Muscle of leg (tissue), 11 donors: ENCODE results near the gene LRP1-AS. TPM values are rescaled to one million over a fixed set of nuclear protein-coding genes. Genes with fewer than 3 reads are reported as not detected.

Source experiments
- DNase-seq: peaks from one replicate; pipeline ENCODE4 v3.0.0; 2013
- H3K27ac ChIP-seq: one replicate; pipeline ENCODE4 v1.5.1; 2013; ENCODE audit warnings: mild to moderate bottlenecking, low read length, control low read depth
- H3K27me3 ChIP-seq: one replicate; pipeline ENCODE4 v1.6.1; 2013; ENCODE audit warnings: low read length; ENCODE audit not compliant: control insufficient read depth, insufficient read depth
- H3K36me3 ChIP-seq: one replicate; pipeline ENCODE4 v1.6.1; 2013; ENCODE audit warnings: low read length; ENCODE audit not compliant: control insufficient read depth, insufficient read depth
- H3K4me1 ChIP-seq: one replicate; pipeline ENCODE4 v1.6.1; 2013; ENCODE audit warnings: low read length; ENCODE audit not compliant: control insufficient read depth, insufficient read depth
- H3K4me3 ChIP-seq: one replicate; pipeline ENCODE4 v1.5.1; 2013; ENCODE audit warnings: low read length, control low read depth
- H3K9me3 ChIP-seq: replicated peaks from 2 replicates; pipeline ENCODE4 v1.6.1; 2013; ENCODE audit warnings: low read depth, low read length; ENCODE audit not compliant: control insufficient read depth
- WGBS: methylation state at CpG from one replicate; pipeline ENCODE4 v1.1.5; 2013; ENCODE audit warnings: missing lambda C conversion rate; ENCODE audit not compliant: insufficient coverage; 5-methylcytosine and 5-hydroxymethylcytosine counted together
- polyA plus RNA-seq, 8 donors: library from polyadenylated mRNA; unstranded; fragments of 120-200 nt; gene quantifications; one replicate each; pipeline versions ENCODE4 v1.2.1 to v1.2.3, GENCODE V29; 2013; ENCODE audit warnings: inconsistent platforms in 1 of 8, low replicate concordance in 1 of 8; ENCODE audit not compliant: insufficient read length in 8 of 8, insufficient read depth in 1 of 8
- total RNA-seq: library from RNA; stranded (reverse); fragments of 120-200 nt; gene quantifications from one replicate; pipeline ENCODE4 v1.2.4, GENCODE V29; 2013

LRP1-AS gene
- total and polyA plus RNA-seq, 9 donors = 0.45 to 1.7 (median 0.77) TPM; not detected in 2

GRCh38 chr12:57110104-57111030 lies 37.1 kb downstream of the LRP1-AS start:
- Histone ChIP-seq H3K27me3 (no peaks in the 10 kb centered on the region), H3K9me3 (no peaks in the 10 kb centered on the region), H3K36me3 (peaks cover 23% of the 10 kb centered on the region), H3K4me3 (peak overlapping the region; percentile 72), H3K27ac (peak overlapping the region; percentile 98), H3K4me1 (peaks cover 43% of the 10 kb centered on the region)
- peak; percentile 66 for DNase-seq
- WGBS = 1% methylated on average over 15 of the region's 28 CpGs

- DNase-seq = no peak
- H3K27me3 ChIP-seq = no peaks in the 10 kb centered on the region
- H3K4me3 ChIP-seq = peak overlapping the region; percentile 72
- no peaks in the 10 kb centered on the region for H3K9me3 ChIP-seq
- peaks cover 44% of the 10 kb centered on the region for H3K4me1 ChIP-seq
- 48% methylated on average over 3 of the region's 7 CpGs for WGBS
- peaks cover 31% of the 10 kb centered on the region for H3K36me3 ChIP-seq
- peak overlapping the region; percentile 98 for H3K27ac ChIP-seq
These were observed 38.0 kb downstream of the LRP1-AS start for GRCh38 chr12:57109207-57110103.

- Histone ChIP-seq H3K27me3 (no peaks in the 10 kb centered on the region), H3K27ac (no peak overlapping the region), H3K4me3 (no peak overlapping the region), H3K36me3 (peaks cover 39% of the 10 kb centered on the region), H3K4me1 (peaks cover 44% of the 10 kb centered on the region), H3K9me3 (no peaks in the 10 kb centered on the region)
- DNase-seq = no peak
- 83% methylated on average over 2 of the region's 7 CpGs for WGBS
These were observed 39.8 kb downstream of the LRP1-AS start for GRCh38 chr12:57107456-57108155.

GRCh38 chr12:57106021-57106708 lies 41.3 kb downstream of the LRP1-AS start:
- Histone ChIP-seq H3K4me1 (peaks cover 35% of the 10 kb centered on the region), H3K36me3 (peaks cover 39% of the 10 kb centered on the region), H3K9me3 (no peaks in the 10 kb centered on the region), H3K4me3 (no peak overlapping the region), H3K27me3 (no peaks in the 10 kb centered on the region), H3K27ac (peak overlapping the region; percentile 42)
- no peak for DNase-seq
- 59% methylated on average over 9 of the region's 9 CpGs for WGBS

- Histone ChIP-seq H3K36me3 (peaks cover 40% of the 10 kb centered on the region), H3K4me3 (no peak overlapping the region), H3K27ac (no peak overlapping the region), H3K27me3 (no peaks in the 10 kb centered on the region), H3K9me3 (no peaks in the 10 kb centered on the region), H3K4me1 (peaks cover 26% of the 10 kb centered on the region)
- no peak for DNase-seq
- WGBS = 96% methylated on average over 12 of the region's 14 CpGs
These were observed 42.2 kb downstream of the LRP1-AS start for GRCh38 chr12:57105011-57105753.

- H3K36me3 ChIP-seq = peaks cover 43% of the 10 kb centered on the region
These were observed 43.0 kb downstream of the LRP1-AS start for GRCh38 chr12:57104292-57104910.

GRCh38 chr12:57103856-57104255 lies 43.6 kb downstream of the LRP1-AS start:
- Histone ChIP-seq H3K27ac (no peak overlapping the region), H3K27me3 (no peaks in the 10 kb centered on the region), H3K4me1 (peaks cover 25% of the 10 kb centered on the region), H3K9me3 (no peaks in the 10 kb centered on the region), H3K4me3 (no peak overlapping the region), H3K36me3 (peaks cover 48% of the 10 kb centered on the region)
- WGBS = no CpG with 5 or more reads among the region's 7 CpGs
- DNase-seq = no peak

More at GRCh38 chr12:57104292-57104910, 43.0 kb downstream of the LRP1-AS start:
- Histone ChIP-seq H3K4me3 (no peak overlapping the region), H3K9me3 (no peaks in the 10 kb centered on the region), H3K27me3 (no peaks in the 10 kb centered on the region), H3K27ac (no peak overlapping the region), H3K4me1 (peaks cover 20% of the 10 kb centered on the region)
- 92% methylated on average over 5 of the region's 12 CpGs for whole genome bisulfite sequencing
- DNase-seq = no peak

GRCh38 chr12:57101892-57102695 lies 45.3 kb downstream of the LRP1-AS start:
- no CpG with 5 or more reads among the region's 15 CpGs for WGBS
- peaks cover 44% of the 10 kb centered on the region for H3K36me3 ChIP-seq
- no peak overlapping the region for H3K27ac ChIP-seq
- H3K27me3 ChIP-seq = no peaks in the 10 kb centered on the region
- no peak for DNase-seq
- H3K9me3 ChIP-seq = no peaks in the 10 kb centered on the region
- peaks cover 33% of the 10 kb centered on the region for H3K4me1 ChIP-seq
- no peak overlapping the region for H3K4me3 ChIP-seq
